Esophagus muscularis mucosa (tissue), 3 donors: ENCODE results near the gene DYTN.

ENCODE experiments used
- CTCF ChIP-seq, 3 experiments: fragments of 200-600 bp in 2 of 3; fragments of 450-650 bp in 1 of 3; sonication (generic) in 2 of 3; IDR thresholded peaks; one replicate each; pipeline ENCODE4 v1.5.1; 2017 to 2019; ENCODE audit warnings: antibody characterized with exemption in 3 of 3, mild to moderate bottlenecking in 2 of 3, moderate library complexity in 1 of 3
- POLR2A ChIP-seq: fragments of 450-650 bp; IDR thresholded peaks from one replicate; pipeline ENCODE4 v1.6.1; 2017; ENCODE audit warnings: antibody characterized with exemption, moderate library complexity, mild to moderate bottlenecking, low read depth

GRCh38 chr2:206692971-206693370 lies 25.2 kb downstream of the DYTN start:
- TF ChIP-seq CTCF (IDR thresholded peaks at IDR 0.05) (no peak), POLR2A (no peak)
